Spleen (tissue), 11 donors: Measurements from ENCODE around the gene NR2F1-AS1. TPM values are rescaled to one million over a fixed set of nuclear protein-coding genes. Genes with fewer than 3 reads are reported as not detected.

Experiments used
- DNase-seq: peaks from one replicate; pipeline ENCODE4 v3.0.0-alpha.2; 2020
- H3K27ac ChIP-seq, 8 donors: fragments of 200-600 bp; sonication (generic) in 7 of 8; 1 replicate in 4 of 8; 2 replicates in 4 of 8; pipeline versions ENCODE4 v1.5.0 to v1.8.0; 2016 to 2021; ENCODE audit warnings: inconsistent platforms in 4 of 8, mild to moderate bottlenecking in 4 of 8, moderate library complexity in 1 of 8
- H3K27me3 ChIP-seq, 7 donors: fragments of 200-600 bp; sonication (generic) in 6 of 7; replicated peaks in 1 of 7; 1 replicate in 4 of 7; 2 replicates in 3 of 7; pipeline versions ENCODE4 v1.5.0 to v1.8.0; 2016 to 2021; ENCODE audit warnings: inconsistent platforms in 3 of 7, mild to moderate bottlenecking in 1 of 7
- H3K36me3 ChIP-seq, 6 donors: fragments of 200-600 bp; sonication (generic) in 5 of 6; 1 replicate in 4 of 6; 2 replicates in 2 of 6; pipeline versions ENCODE4 v1.5.0 to v1.8.0; 2016 to 2021; ENCODE audit warnings: inconsistent platforms in 2 of 6
- H3K4me1 ChIP-seq, 6 donors: fragments of 200-600 bp; sonication (generic) in 5 of 6; 1 replicate in 3 of 6; 2 replicates in 3 of 6; pipeline versions ENCODE4 v1.5.0 to v1.8.0; 2016 to 2021; ENCODE audit warnings: inconsistent platforms in 3 of 6
- H3K4me3 ChIP-seq, 8 donors: fragments of 200-600 bp; sonication (generic) in 7 of 8; 1 replicate in 4 of 8; 2 replicates in 4 of 8; pipeline versions ENCODE4 v1.5.0 to v1.8.0; 2016 to 2021; ENCODE audit warnings: inconsistent platforms in 4 of 8, mild to moderate bottlenecking in 4 of 8, moderate library complexity in 2 of 8
- H3K9me3 ChIP-seq, 8 donors: fragments of 200-600 bp; sonication (generic) in 7 of 8; 1 replicate in 4 of 8; 2 replicates in 4 of 8; pipeline versions ENCODE4 v1.5.0 to v1.8.0; 2016 to 2021; ENCODE audit warnings: inconsistent platforms in 4 of 8
- CTCF ChIP-seq, 11 experiments: fragments of 200-600 bp in 7 of 11; fragments of 450-650 bp in 4 of 11; sonication (generic) in 4 of 11; IDR thresholded peaks in 8 of 11; conservative IDR thresholded peaks in 3 of 11; 1 replicate in 7 of 11; 2 replicates in 4 of 11; pipeline versions ENCODE4 v1.4.0 to v1.8.0; 2016 to 2021; ENCODE audit warnings: antibody characterized with exemption in 11 of 11, inconsistent platforms in 4 of 11, mild to moderate bottlenecking in 1 of 11
- POLR2A ChIP-seq, 3 donors: fragments of 450-650 bp; IDR thresholded peaks; one replicate each; pipeline ENCODE4 v1.5.1; 2017; ENCODE audit warnings: antibody characterized with exemption in 3 of 3, mild to moderate bottlenecking in 1 of 3
- POLR2AphosphoS5 ChIP-seq, 3 donors: sonication (generic); formaldehyde crosslinking; IDR thresholded peaks; one replicate each; pipeline ENCODE4 v1.5.1; 2017; ENCODE audit warnings: antibody characterized with exemption in 3 of 3
- WGBS, 5 donors: extraction: QIAGEN DNeasy Blood & Tissue Kit in 3 of 5; methylation state at CpG; one replicate each; pipeline versions ENCODE4 v1.1.5 to v1.1.7; 2013 to 2018; 5-methylcytosine and 5-hydroxymethylcytosine counted together
- intact Hi-C: fragments of 100-400 bp; cut with DNase I; formaldehyde crosslinking; loops from one replicate; pipeline ENCODE4 v1.15.0; 2023; ENCODE audit warnings: low total_unique reads
- polyA plus RNA-seq, 3 donors: library from polyadenylated mRNA; stranded (reverse); fragments of 200-250 nt; gene quantifications; one replicate each; pipeline ENCODE4 v1.2.1, GENCODE V29; 2013
- total RNA-seq, 7 donors: library from RNA; depleted of rRNA in 3 of 7; stranded (reverse); fragments of >200 nt in 3 of 7; fragmentation: NEBNext Ultra II Directional in 4 of 7; extraction: Animal tissue kit (Norgen Biotek cat#: 25700) in 4 of 7; gene quantifications; one replicate each; pipeline versions ENCODE4 v1.1.0 to v1.2.1, GENCODE V29; 2016 to 2021
- donor health status: healthy with polysubstance abuse.
- donor health status: DM: no; HTN: no; CAD: no; lungs with moderate emphysema.
- donor health status: DM: no; HTN: no; CAD: no.
- donor health status: Bipolar disorder and iron deficiency.
- donor health status: healthy.
- donor health status: DM: no; HTN: no; CAD: no.
- donor health status: DM: yes; HTN: yes; CAD: no.

The NR2F1-AS1 gene
- total and polyA plus RNA-seq, 10 donors = 5.9 to 21.6 (median 8.5) TPM

GRCh38 chr5:93600409-93601070 is 19.5 kb upstream of the NR2F1-AS1 start:
- TF ChIP-seq CTCF (IDR thresholded peaks at IDR 0.05 in 8 of 11, conservative IDR thresholded peaks at IDR 0.05 in 3 of 11) (no peak), POLR2AphosphoS5 (IDR thresholded peaks at IDR 0.05) (no peak), POLR2A (IDR thresholded peaks at IDR 0.05) (no peak)
- no peak overlapping the region for H3K27ac ChIP-seq
- peaks cover 0 to 11% (median 0%) of the 10 kb centered on the region in 8 donors for H3K9me3 ChIP-seq
- 10 to 21% (median 15%) methylated on average over 8 of the region's 8 CpGs for WGBS, 5 donors
- intact Hi-C loops = loop anchor here (10.0 kb wide), 1 partner anchor 204 kb away; no protein-coding TSS in a partner anchor
- H3K4me3 ChIP-seq = no peak overlapping the region
- no peak for DNase-seq
- peaks cover 17 to 100% (median 98%) of the 10 kb centered on the region in 7 donors for H3K27me3 ChIP-seq
- no peaks in the 10 kb centered on the region for H3K36me3 ChIP-seq
- peaks cover 0 to 49% (median 14%) of the 10 kb centered on the region in 6 donors for H3K4me1 ChIP-seq

- TF ChIP-seq POLR2AphosphoS5 (IDR thresholded peaks at IDR 0.05) = no peak
- no peak for TF ChIP-seq CTCF (IDR thresholded peaks at IDR 0.05 in 8 of 11, conservative IDR thresholded peaks at IDR 0.05 in 3 of 11)
- no peak for TF ChIP-seq POLR2A (IDR thresholded peaks at IDR 0.05)
- Histone ChIP-seq H3K36me3 (peaks cover 0 to 8% (median 0%) of the 10 kb centered on the region in 6 donors), H3K9me3 (peaks cover 0 to 18% (median 0%) of the 10 kb centered on the region in 8 donors), H3K27me3 (peaks cover 23 to 100% (median 98%) of the 10 kb centered on the region in 7 donors), H3K4me3 (no peak overlapping the region), H3K4me1 (peaks cover 0 to 53% (median 14%) of the 10 kb centered on the region in 6 donors), H3K27ac (no peak overlapping the region)
- intact Hi-C loops = loop anchor here (10.0 kb wide), 1 partner anchor 205 kb away; no protein-coding TSS in a partner anchor
- 13 to 34% (median 16%) methylated on average over 17 of the region's 17 CpGs for WGBS, 5 donors
- no peak for DNase-seq
Observed at GRCh38 chr5:93599399-93600120, 18.5 kb upstream of the NR2F1-AS1 start.

- intact Hi-C loops = no loop called here
- Histone ChIP-seq H3K36me3 (peaks cover 0 to 10% (median 0%) of the 10 kb centered on the region in 6 donors), H3K9me3 (peaks cover 0 to 20% (median 0%) of the 10 kb centered on the region in 8 donors), H3K4me1 (peaks cover 0 to 47% (median 11%) of the 10 kb centered on the region in 6 donors), H3K4me3 (no peak overlapping the region), H3K27me3 (peaks cover 23 to 100% (median 95%) of the 10 kb centered on the region in 7 donors), H3K27ac (no peak overlapping the region)
- DNase-seq = no peak
- TF ChIP-seq POLR2A (IDR thresholded peaks at IDR 0.05) (no peak), POLR2AphosphoS5 (IDR thresholded peaks at IDR 0.05) (no peak), CTCF (IDR thresholded peaks at IDR 0.05 in 8 of 11, conservative IDR thresholded peaks at IDR 0.05 in 3 of 11) (no peak)
- 11 to 36% (median 16%) methylated on average over 5 of the region's 5 CpGs for WGBS, 5 donors
Observed at GRCh38 chr5:93599001-93599379, 18.0 kb upstream of the NR2F1-AS1 start.
